IMR-90 (cell line): Measurements from ENCODE around the gene FLNA. TPM values are rescaled to one million over a fixed set of nuclear protein-coding genes. Genes with fewer than 3 reads are reported as not detected.

Source experiments
- ATAC-seq: fragments of 200-7000 bp; cut with Tn5 transposase; 2 replicates; pipeline ENCODE4 v1.9.1; 2020; ENCODE audit warnings: low read depth, mild to moderate bottlenecking, moderate library complexity
- BruUV-seq: library from RNA; stranded (reverse); fragments of 400-500 nt; replicated peaks from 2 replicates; lab custom pipeline; 2021; lab: Mats Ljungman, UMichigan
- CTCF ChIA-PET: fragments of 300-600 bp; formaldehyde crosslinking; extraction: SDS; loops from one replicate; lab custom pipeline; 2021; ENCODE audit warnings: antibody characterized with exemption; lab: Yijun Ruan, JAX
- POLR2A ChIA-PET: fragments of 300-600 bp; sonication (Branson Sonifier 250); formaldehyde crosslinking; loops from one replicate; lab custom pipeline; 2022; ENCODE audit warnings: antibody characterized with exemption; ENCODE audit not compliant: unreplicated experiment; lab: Charles Lee
- DNase-seq: peaks from one replicate; pipeline ENCODE4 v3.0.0; 2013
- H2AFZ ChIP-seq: replicated peaks from 2 replicates; pipeline ENCODE3; 2013; ENCODE audit warnings: low read length, mild to moderate bottlenecking; ENCODE audit not compliant: poor library complexity
- H2AK5ac ChIP-seq: 2 replicates; pipeline ENCODE4 v1.6.1; 2013; ENCODE audit warnings: low read depth, low read length, inconsistent platforms
- H2AK9ac ChIP-seq: replicated peaks from 2 replicates; pipeline ENCODE3; 2013; ENCODE audit warnings: mild to moderate bottlenecking, low read depth, low read length, moderate library complexity; ENCODE audit not compliant: poor library complexity
- H2BK120ac ChIP-seq: 2 replicates; pipeline ENCODE4 v1.6.1; 2013; ENCODE audit warnings: low read depth, low read length, inconsistent platforms
- H2BK15ac ChIP-seq: 3 replicates; pipeline ENCODE4 v1.6.1; 2013; ENCODE audit warnings: low read depth, low read length, inconsistent platforms
- H2BK20ac ChIP-seq: 2 replicates; pipeline ENCODE4 v1.6.1; 2013; ENCODE audit warnings: low read depth, mild to moderate bottlenecking, inconsistent platforms, low read length, moderate library complexity
- H2BK5ac ChIP-seq: 2 replicates; pipeline ENCODE4 v1.6.1; 2013; ENCODE audit warnings: mild to moderate bottlenecking, low read depth, low read length, inconsistent platforms; ENCODE audit not compliant: poor library complexity, severe bottlenecking
- H3K14ac ChIP-seq: replicated peaks from 2 replicates; pipeline ENCODE4 v1.6.1; 2013; ENCODE audit warnings: low read depth, low read length, inconsistent platforms
- H3K18ac ChIP-seq: 2 replicates; pipeline ENCODE4 v1.6.1; 2013; ENCODE audit warnings: low read depth, low read length, control low read depth
- H3K23ac ChIP-seq: 2 replicates; pipeline ENCODE4 v1.6.1; 2013; ENCODE audit warnings: low read depth, low read length, inconsistent platforms
- H3K27ac ChIP-seq: 2 replicates; pipeline ENCODE4 v1.5.1; 2013; ENCODE audit warnings: mild to moderate bottlenecking, control low read depth, low read length; ENCODE audit not compliant: insufficient read depth
- H3K27me3 ChIP-seq: 2 replicates; pipeline ENCODE4 v1.6.1; 2013; ENCODE audit warnings: low read length; ENCODE audit not compliant: control insufficient read depth, insufficient read depth
- H3K36me3 ChIP-seq: 2 replicates; pipeline ENCODE4 v1.6.1; 2013; ENCODE audit warnings: low read length, mixed read lengths; ENCODE audit not compliant: control insufficient read depth, insufficient read depth
- H3K4ac ChIP-seq: 2 replicates; pipeline ENCODE4 v1.6.1; 2013; ENCODE audit warnings: low read depth, low read length, inconsistent platforms
- H3K4me1 ChIP-seq: 2 replicates; pipeline ENCODE4 v1.6.1; 2013; ENCODE audit warnings: low read length, mixed read lengths; ENCODE audit not compliant: control insufficient read depth, insufficient read depth
- H3K4me2 ChIP-seq: 2 replicates; pipeline ENCODE4 v1.6.1; 2013; ENCODE audit warnings: low read depth, mild to moderate bottlenecking, control low read depth, low read length, moderate library complexity
- H3K4me3 ChIP-seq: 2 replicates; pipeline ENCODE4 v1.5.1; 2013; ENCODE audit warnings: low read depth, mild to moderate bottlenecking, control low read depth, low read length, moderate library complexity; ENCODE audit not compliant: insufficient read depth
- H3K56ac ChIP-seq: 2 replicates; pipeline ENCODE4 v1.6.1; 2013; ENCODE audit warnings: low read length, inconsistent platforms; ENCODE audit not compliant: insufficient read depth; ENCODE audit errors: extremely low read depth
- H3K79me1 ChIP-seq, 2 experiments: 2 replicates each; pipeline ENCODE4 v1.6.1; 2013; ENCODE audit warnings: low read length in 2 of 2, inconsistent platforms in 1 of 2, low read depth in 1 of 2
- H3K9ac ChIP-seq: 2 replicates; pipeline ENCODE4 v1.6.1; 2013; ENCODE audit warnings: low read depth, low read length, control low read depth
- H3K9me1 ChIP-seq: 2 replicates; pipeline ENCODE4 v1.6.1; 2013; ENCODE audit warnings: low read length, inconsistent platforms; ENCODE audit not compliant: insufficient read depth
- H3K9me3 ChIP-seq: 2 replicates; pipeline ENCODE4 v1.6.1; 2013; ENCODE audit warnings: low read length; ENCODE audit not compliant: control insufficient read depth, insufficient read depth
- H4K20me1 ChIP-seq: 2 replicates; pipeline ENCODE4 v1.6.1; 2013; ENCODE audit warnings: low read length, inconsistent platforms; ENCODE audit not compliant: insufficient read depth
- H4K5ac ChIP-seq: 2 replicates; pipeline ENCODE4 v1.6.1; 2013; ENCODE audit warnings: mild to moderate bottlenecking, low read depth, low read length, control low read depth
- H4K8ac ChIP-seq, 2 experiments: 2 replicates each; pipeline ENCODE4 v1.6.1; 2013; ENCODE audit warnings: low read depth in 2 of 2, low read length in 2 of 2, control low read depth in 1 of 2, inconsistent platforms in 1 of 2
- H4K91ac ChIP-seq: 2 replicates; pipeline ENCODE4 v1.6.1; 2013; ENCODE audit warnings: low read depth, low read length, inconsistent platforms; ENCODE audit not compliant: insufficient read depth
- BHLHE40 ChIP-seq: fragments of 150-350 bp; IDR thresholded peaks from 2 replicates; pipeline ENCODE4 v1.6.1; 2016; ENCODE audit warnings: mild to moderate bottlenecking, low read depth, low read length
- CEBPB ChIP-seq: IDR thresholded peaks from 2 replicates; pipeline ENCODE4 v1.6.1; 2012; ENCODE audit warnings: low read depth, low read length, improper control_type of control experiment
- CHD1 ChIP-seq: IDR thresholded peaks from 2 replicates; pipeline ENCODE4 v1.6.1; 2012; ENCODE audit warnings: low read depth, low read length, improper control_type of control experiment
- FOS ChIP-seq: fragments of 150-350 bp; IDR thresholded peaks from 2 replicates; pipeline ENCODE4 v1.6.1; 2016; ENCODE audit warnings: low read depth, low read length
- MAFK ChIP-seq: IDR thresholded peaks from 2 replicates; pipeline ENCODE4 v1.6.1; 2012; ENCODE audit warnings: low read depth, low read length, improper control_type of control experiment
- MAZ ChIP-seq: IDR thresholded peaks from 2 replicates; pipeline ENCODE4 v1.6.1; 2012; ENCODE audit warnings: low read depth, mild to moderate bottlenecking, low read length, improper control_type of control experiment, moderate library complexity, borderline replicate concordance
- MXI1 ChIP-seq: IDR thresholded peaks from 2 replicates; pipeline ENCODE4 v1.6.1; 2012; ENCODE audit warnings: low read depth, mild to moderate bottlenecking, low read length, moderate library complexity, borderline replicate concordance
- NFE2L2 ChIP-seq: fragments of 150-350 bp; IDR thresholded peaks from 2 replicates; pipeline ENCODE4 v1.6.1; 2016; ENCODE audit warnings: low read depth, mild to moderate bottlenecking, low read length
- POLR2A ChIP-seq: IDR thresholded peaks from 2 replicates; pipeline ENCODE4 v1.6.1; 2012; ENCODE audit warnings: mild to moderate bottlenecking, low read depth, low read length
- RAD21 ChIP-seq: IDR thresholded peaks from 2 replicates; pipeline ENCODE4 v1.6.1; 2012; ENCODE audit warnings: low read length, improper control_type of control experiment
- RCOR1 ChIP-seq: IDR thresholded peaks from 2 replicates; pipeline ENCODE4 v1.6.1; 2012; ENCODE audit warnings: mild to moderate bottlenecking, low read length, improper control_type of control experiment; ENCODE audit not compliant: insufficient replicate concordance
- RFX5 ChIP-seq: IDR thresholded peaks from 2 replicates; pipeline ENCODE4 v1.8.0; 2012; ENCODE audit warnings: low read depth, mild to moderate bottlenecking, low read length, moderate library complexity
- SMC3 ChIP-seq: fragments of 150-350 bp; IDR thresholded peaks from 2 replicates; pipeline ENCODE4 v1.6.1; 2016; ENCODE audit warnings: low read depth, mild to moderate bottlenecking, antibody characterized with exemption, low read length, moderate library complexity
- WGBS, 2 experiments: methylation state at CpG; one replicate each; pipeline versions ENCODE4 v1.1.5 to v1.1.7; 2013; ENCODE audit warnings: missing lambda C conversion rate in 2 of 2; ENCODE audit not compliant: insufficient read length in 1 of 2; ENCODE audit errors: extremely low coverage in 2 of 2; 5-methylcytosine and 5-hydroxymethylcytosine counted together
- dilution Hi-C: fragments of 300-500 bp; cut with HindIII; formaldehyde crosslinking; loops from one replicate; pipeline ENCODE4 v1.14.3; 2018; ENCODE audit warnings: low sequenced_read_pairs; ENCODE audit not compliant: unreplicated experiment
- in situ Hi-C: fragments of 300-500 bp; cut with MboI; formaldehyde crosslinking; loops from 3 replicates; pipeline ENCODE4 v1.14.3; 2019; ENCODE audit warnings: low sequenced_read_pairs, inconsistent platforms, mixed read lengths
- intact Hi-C: fragments of 100-400 bp; cut with micrococcal nuclease; formaldehyde crosslinking; loops from 2 replicates; pipeline ENCODE4 v1.10.0; 2022
- polyA plus RNA-seq, 3 experiments: library from polyadenylated mRNA; depleted of rRNA; stranded (reverse); fragments of >200 nt; gene quantifications; 2 replicates each; pipeline ENCODE4 v1.2.3, GENCODE V29; 2012; ENCODE audit warnings: low replicate concordance in 1 of 3
- total RNA-seq: library from RNA; depleted of rRNA; stranded (reverse); fragments of >200 nt; gene quantifications from 2 replicates; pipeline ENCODE4 v1.2.3, GENCODE V29; 2012
- TF ChIP-seq, protein P1 (sequence below): fragments of 150-350 bp; IDR thresholded peaks from 2 replicates; pipeline ENCODE4 v1.6.1; 2017; ENCODE audit warnings: mild to moderate bottlenecking, antibody characterized with exemption, low read length, low read depth
- TF ChIP-seq, protein P2 (sequence below): conservative IDR thresholded peaks from 2 replicates; pipeline ENCODE4 v1.5.1; 2012; ENCODE audit warnings: mild to moderate bottlenecking, low read depth, low read length, improper control_type of control experiment

Gene FLNA
- total and polyA plus RNA-seq, 2 of the 4 experiments (the other 2 are of a cell fraction), result 1,356 to 1,357 TPM

DNA sequence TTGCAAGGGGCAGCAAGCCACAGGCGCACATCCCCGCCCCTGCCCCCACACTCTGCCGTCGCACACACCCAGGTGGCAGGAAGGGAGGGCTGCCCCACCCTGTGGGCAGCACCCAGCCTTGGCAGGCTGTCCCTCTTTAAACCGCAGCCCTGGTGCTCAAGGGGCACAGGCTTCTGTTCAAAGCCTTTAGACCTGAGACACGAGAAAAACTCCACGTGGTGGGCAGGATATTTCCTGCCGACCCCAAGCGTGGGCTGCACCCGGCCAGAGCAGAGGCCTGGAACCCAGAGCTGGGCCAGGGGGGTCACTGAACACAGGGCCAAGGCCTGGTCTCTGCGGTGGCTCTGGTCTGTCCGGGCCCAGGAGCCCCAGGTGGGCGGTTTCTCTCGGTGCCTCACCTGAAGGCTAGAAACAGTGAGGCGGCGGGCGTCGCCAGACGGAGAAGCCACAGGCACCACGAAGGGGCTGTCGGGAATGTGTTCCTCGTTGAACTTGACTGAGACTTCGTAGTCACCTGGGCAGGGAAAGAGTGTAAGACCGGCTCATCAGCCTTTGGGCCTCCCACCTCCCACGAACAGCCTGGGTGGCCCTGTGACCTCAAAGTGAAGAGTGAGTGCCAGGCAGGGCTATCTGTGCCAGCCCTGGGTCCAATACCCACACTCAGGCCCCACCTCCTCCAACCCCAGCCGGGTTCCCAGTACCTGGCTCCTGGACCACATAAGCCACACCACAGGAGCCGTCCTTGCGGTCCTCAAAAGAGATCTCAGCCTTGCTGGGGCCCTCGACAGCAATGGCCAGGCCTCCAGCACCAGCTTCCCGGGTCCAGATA lies 23.0 kb downstream of the FLNA start:
- Histone ChIP-seq H3K27ac (no peak overlapping the region), H3K9ac (no peak overlapping the region), H2AFZ (no peak overlapping the region), H2BK5ac (no peak overlapping the region), H2BK120ac (no peak overlapping the region), H3K79me1 (peaks cover 3 to 34% of the 10 kb centered on the region in 2 experiments; a peak in 3 of 4 replicates), H3K4me1 (no peaks in the 10 kb centered on the region), H3K18ac (no peak overlapping the region), H2AK5ac (no peak overlapping the region), H3K27me3 (no peaks in the 10 kb centered on the region), H4K20me1 (peaks cover 93% of the 10 kb centered on the region), H3K56ac (no peak overlapping the region), H4K8ac (no peak overlapping the region), H2BK15ac (no peak overlapping the region), H4K5ac (no peak overlapping the region), H3K36me3 (peaks cover 83% of the 10 kb centered on the region), H3K4ac (no peak overlapping the region), H2BK20ac (no peak overlapping the region), H3K9me3 (no peaks in the 10 kb centered on the region; the same call in 1 of the 2 replicates), H3K4me2 (no peak overlapping the region), H4K91ac (no peak overlapping the region), H3K4me3 (no peak overlapping the region), H3K9me1 (no peaks in the 10 kb centered on the region), H3K23ac (no peak overlapping the region), H3K14ac (no peak overlapping the region), H2AK9ac (no peak overlapping the region)
- ATAC-seq, result no peak
- DNase-seq, result no peak
- dilution Hi-C loops, result no loop called here
- intact Hi-C loops, result no loop called here
- ChIA-PET POLR2A (no interaction called here), CTCF (no interaction called here)
- TF ChIP-seq MAZ (no peak), BHLHE40 (no peak), CEBPB (no peak), MXI1 (no peak), RFX5 (no peak), RAD21 (no peak), RCOR1 (no peak), MAFK (no peak), CHD1 (no peak), POLR2A (no peak), FOS (no peak), SMC3 (no peak), NFE2L2 (no peak)
- TF ChIP-seq, protein P1, sequence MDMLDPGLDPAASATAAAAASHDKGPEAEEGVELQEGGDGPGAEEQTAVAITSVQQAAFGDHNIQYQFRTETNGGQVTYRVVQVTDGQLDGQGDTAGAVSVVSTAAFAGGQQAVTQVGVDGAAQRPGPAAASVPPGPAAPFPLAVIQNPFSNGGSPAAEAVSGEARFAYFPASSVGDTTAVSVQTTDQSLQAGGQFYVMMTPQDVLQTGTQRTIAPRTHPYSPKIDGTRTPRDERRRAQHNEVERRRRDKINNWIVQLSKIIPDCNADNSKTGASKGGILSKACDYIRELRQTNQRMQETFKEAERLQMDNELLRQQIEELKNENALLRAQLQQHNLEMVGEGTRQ, result no peak
- TF ChIP-seq, protein P2, sequence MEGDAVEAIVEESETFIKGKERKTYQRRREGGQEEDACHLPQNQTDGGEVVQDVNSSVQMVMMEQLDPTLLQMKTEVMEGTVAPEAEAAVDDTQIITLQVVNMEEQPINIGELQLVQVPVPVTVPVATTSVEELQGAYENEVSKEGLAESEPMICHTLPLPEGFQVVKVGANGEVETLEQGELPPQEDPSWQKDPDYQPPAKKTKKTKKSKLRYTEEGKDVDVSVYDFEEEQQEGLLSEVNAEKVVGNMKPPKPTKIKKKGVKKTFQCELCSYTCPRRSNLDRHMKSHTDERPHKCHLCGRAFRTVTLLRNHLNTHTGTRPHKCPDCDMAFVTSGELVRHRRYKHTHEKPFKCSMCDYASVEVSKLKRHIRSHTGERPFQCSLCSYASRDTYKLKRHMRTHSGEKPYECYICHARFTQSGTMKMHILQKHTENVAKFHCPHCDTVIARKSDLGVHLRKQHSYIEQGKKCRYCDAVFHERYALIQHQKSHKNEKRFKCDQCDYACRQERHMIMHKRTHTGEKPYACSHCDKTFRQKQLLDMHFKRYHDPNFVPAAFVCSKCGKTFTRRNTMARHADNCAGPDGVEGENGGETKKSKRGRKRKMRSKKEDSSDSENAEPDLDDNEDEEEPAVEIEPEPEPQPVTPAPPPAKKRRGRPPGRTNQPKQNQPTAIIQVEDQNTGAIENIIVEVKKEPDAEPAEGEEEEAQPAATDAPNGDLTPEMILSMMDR, result no peak
- in situ Hi-C loops, result no loop called here
- BruUV-seq, result no TSS peak
- WGBS, 2 experiments, result 88% methylated on average over 16 of the region's 30 CpGs; no CpG with 5 or more reads in 1 of the 2 experiments
